HFFc6 (cell line): ENCODE measurements around the gene TKFC. TPM values are rescaled to one million over a fixed set of nuclear protein-coding genes. Genes with fewer than 3 reads are reported as not detected.

ENCODE experiments used
- DNase-seq: peaks from one replicate; pipeline ENCODE4 v3.0.0-alpha.2; 2018
- H3K27ac Mint-ChIP-seq: 2 replicates; pipeline ENCODE4 v1.8.0; 2020; ENCODE audit warnings: mild to moderate bottlenecking, mixed read lengths
- H3K27me3 Mint-ChIP-seq: 2 replicates; pipeline ENCODE4 v1.8.0; 2021; ENCODE audit warnings: mild to moderate bottlenecking, moderate library complexity, mixed read lengths; ENCODE audit not compliant: insufficient read depth
- H3K36me3 Mint-ChIP-seq: 2 replicates; pipeline ENCODE4 v1.8.0; 2021; ENCODE audit warnings: low read depth, mixed read lengths
- H3K4me1 Mint-ChIP-seq: 2 replicates; pipeline ENCODE4 v1.8.0; 2020; ENCODE audit warnings: low read depth, mixed read lengths
- H3K4me3 Mint-ChIP-seq: 2 replicates; pipeline ENCODE4 v1.8.0; 2020; ENCODE audit warnings: mild to moderate bottlenecking, moderate library complexity, mixed read lengths
- H3K9me3 Mint-ChIP-seq: 2 replicates; pipeline ENCODE4 v1.8.0; 2020; ENCODE audit warnings: mild to moderate bottlenecking, mixed read lengths
- total RNA-seq, 6 experiments: library from RNA; stranded (reverse); fragmentation: NEBNext Ultra II Directional; extraction: Animal tissue kit (Norgen Biotek cat#: 25700); gene quantifications; 2 replicates in 1 of 6; 3 replicates in 5 of 6; pipeline ENCODE4 v1.2.3, GENCODE V29; 2021
- TF ChIP-seq, protein P1 (sequence below): fragments of 200-600 bp; sonication (generic); IDR thresholded peaks from 2 replicates; pipeline ENCODE4 v1.5.0; 2021; ENCODE audit warnings: antibody characterized with exemption, mild to moderate bottlenecking

The TKFC gene
- total RNA-seq, 6 experiments from 2014 or later = 27.3 to 43.0 (median 31.8) TPM

DNA sequence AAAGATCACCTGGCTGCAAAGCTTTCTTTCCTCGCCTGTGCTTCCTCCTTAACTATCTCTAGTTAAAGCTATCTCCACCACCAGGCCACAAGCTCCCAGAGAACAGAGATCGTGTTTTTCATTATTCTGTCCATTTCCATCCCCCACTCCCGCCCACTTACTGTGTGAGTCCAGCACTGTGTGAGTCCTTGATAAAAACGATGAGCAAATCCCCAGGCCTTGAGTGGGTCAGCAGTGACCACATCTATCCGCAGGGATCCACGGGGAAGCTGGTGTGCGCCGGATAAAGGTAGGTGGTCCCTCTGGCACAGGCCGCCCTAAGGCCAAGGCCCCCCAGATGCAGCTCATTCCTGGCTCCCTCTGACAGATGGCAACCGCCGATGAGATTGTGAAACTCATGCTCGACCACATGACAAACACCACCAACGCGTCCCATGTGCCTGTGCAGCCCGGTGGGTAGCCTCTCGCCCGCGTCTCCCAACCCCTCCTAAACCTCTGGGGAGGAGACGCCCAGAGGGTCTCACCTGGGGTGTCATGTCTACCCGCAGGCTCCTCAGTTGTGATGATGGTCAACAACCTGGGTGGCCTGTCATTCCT lies 9.3 kb downstream of the TKFC start:
- no peaks in the 10 kb centered on the region for H3K9me3 Mint-ChIP-seq
- H3K4me3 Mint-ChIP-seq = no peak overlapping the region
- no peaks in the 10 kb centered on the region for H3K4me1 Mint-ChIP-seq
- no peak overlapping the region for H3K27ac Mint-ChIP-seq
- no peak for DNase-seq
- H3K27me3 Mint-ChIP-seq = no peaks in the 10 kb centered on the region; the same call in 1 of the 2 replicates
- TF ChIP-seq, protein P1, sequence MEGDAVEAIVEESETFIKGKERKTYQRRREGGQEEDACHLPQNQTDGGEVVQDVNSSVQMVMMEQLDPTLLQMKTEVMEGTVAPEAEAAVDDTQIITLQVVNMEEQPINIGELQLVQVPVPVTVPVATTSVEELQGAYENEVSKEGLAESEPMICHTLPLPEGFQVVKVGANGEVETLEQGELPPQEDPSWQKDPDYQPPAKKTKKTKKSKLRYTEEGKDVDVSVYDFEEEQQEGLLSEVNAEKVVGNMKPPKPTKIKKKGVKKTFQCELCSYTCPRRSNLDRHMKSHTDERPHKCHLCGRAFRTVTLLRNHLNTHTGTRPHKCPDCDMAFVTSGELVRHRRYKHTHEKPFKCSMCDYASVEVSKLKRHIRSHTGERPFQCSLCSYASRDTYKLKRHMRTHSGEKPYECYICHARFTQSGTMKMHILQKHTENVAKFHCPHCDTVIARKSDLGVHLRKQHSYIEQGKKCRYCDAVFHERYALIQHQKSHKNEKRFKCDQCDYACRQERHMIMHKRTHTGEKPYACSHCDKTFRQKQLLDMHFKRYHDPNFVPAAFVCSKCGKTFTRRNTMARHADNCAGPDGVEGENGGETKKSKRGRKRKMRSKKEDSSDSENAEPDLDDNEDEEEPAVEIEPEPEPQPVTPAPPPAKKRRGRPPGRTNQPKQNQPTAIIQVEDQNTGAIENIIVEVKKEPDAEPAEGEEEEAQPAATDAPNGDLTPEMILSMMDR = no peak
- H3K36me3 Mint-ChIP-seq = no peaks in the 10 kb centered on the region

DNA sequence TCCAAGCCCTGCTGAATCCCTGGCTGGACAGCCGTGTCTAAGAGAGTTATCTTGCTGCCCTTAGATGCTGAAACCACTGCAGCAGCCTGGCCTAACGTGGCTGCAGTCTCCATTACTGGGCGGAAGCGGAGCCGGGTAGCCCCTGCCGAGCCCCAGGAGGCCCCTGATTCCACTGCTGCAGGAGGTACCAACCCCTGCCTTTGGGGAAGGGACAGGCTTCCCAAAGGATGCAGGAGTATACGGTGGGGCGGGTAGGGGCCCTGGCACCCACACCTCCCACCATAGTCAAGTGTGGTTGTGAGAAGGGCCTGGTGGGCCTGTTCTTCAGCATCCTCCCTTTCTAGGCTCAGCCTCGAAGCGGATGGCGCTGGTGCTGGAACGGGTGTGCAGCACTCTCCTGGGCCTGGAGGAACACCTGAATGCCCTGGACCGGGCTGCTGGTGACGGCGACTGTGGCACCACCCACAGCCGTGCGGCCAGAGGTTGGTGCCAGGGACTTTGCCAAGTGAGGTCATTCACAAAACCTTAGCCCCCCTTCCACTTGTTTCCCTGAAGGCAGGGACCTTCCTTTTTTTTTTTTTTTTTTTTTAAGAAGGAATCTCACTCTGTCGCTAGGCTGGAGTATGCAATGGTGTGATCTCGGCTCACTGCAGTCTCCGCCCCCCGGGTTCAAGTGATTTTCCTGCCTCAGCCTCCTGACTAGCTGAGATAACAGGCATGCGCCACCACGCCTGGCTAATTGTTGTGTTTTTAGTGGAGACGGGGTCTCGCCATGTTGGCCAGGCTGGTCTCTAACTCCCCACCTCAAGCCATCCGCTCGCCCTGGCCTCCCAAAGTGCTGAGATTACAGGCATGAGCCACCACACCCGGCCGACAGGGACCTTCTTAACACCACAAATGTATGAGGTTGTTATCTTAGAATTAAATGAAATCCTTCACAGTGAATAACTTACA lies 11.0 kb downstream of the TKFC start:
- TF ChIP-seq, protein P1 = no peak
- no peaks in the 10 kb centered on the region; the same call in 1 of the 2 replicates for H3K27me3 Mint-ChIP-seq
- H3K27ac Mint-ChIP-seq = no peak overlapping the region
- H3K4me3 Mint-ChIP-seq = no peak overlapping the region
- no peaks in the 10 kb centered on the region for H3K4me1 Mint-ChIP-seq
- no peaks in the 10 kb centered on the region for H3K9me3 Mint-ChIP-seq
- no peak for DNase-seq
- no peaks in the 10 kb centered on the region for H3K36me3 Mint-ChIP-seq

DNA sequence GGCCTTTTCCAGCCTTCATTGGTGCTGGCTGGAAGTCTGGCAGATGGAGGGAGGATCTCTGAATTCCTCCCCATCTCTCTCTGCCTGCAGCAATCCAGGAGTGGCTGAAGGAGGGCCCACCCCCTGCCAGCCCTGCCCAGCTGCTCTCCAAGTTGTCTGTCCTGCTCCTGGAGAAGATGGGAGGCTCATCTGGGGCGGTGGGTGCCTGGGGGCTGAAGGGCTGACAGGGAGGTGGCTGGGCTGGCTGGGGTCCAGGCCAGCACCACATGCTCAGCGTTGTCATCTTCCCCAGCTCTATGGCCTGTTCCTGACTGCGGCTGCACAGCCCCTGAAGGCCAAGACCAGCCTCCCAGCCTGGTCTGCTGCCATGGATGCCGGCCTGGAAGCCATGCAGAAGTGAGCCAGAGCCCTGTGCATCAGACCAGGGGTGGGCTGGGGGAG lies 12.2 kb downstream of the TKFC start:
- TF ChIP-seq, protein P1 = no peak
- no peaks in the 10 kb centered on the region for H3K9me3 Mint-ChIP-seq
- no peak overlapping the region for H3K27ac Mint-ChIP-seq
- no peaks in the 10 kb centered on the region for H3K4me1 Mint-ChIP-seq
- DNase-seq = no peak
- H3K27me3 Mint-ChIP-seq = no peaks in the 10 kb centered on the region; the same call in 1 of the 2 replicates
- H3K4me3 Mint-ChIP-seq = no peak overlapping the region
- no peaks in the 10 kb centered on the region; the same call in 1 of the 2 replicates for H3K36me3 Mint-ChIP-seq

DNA sequence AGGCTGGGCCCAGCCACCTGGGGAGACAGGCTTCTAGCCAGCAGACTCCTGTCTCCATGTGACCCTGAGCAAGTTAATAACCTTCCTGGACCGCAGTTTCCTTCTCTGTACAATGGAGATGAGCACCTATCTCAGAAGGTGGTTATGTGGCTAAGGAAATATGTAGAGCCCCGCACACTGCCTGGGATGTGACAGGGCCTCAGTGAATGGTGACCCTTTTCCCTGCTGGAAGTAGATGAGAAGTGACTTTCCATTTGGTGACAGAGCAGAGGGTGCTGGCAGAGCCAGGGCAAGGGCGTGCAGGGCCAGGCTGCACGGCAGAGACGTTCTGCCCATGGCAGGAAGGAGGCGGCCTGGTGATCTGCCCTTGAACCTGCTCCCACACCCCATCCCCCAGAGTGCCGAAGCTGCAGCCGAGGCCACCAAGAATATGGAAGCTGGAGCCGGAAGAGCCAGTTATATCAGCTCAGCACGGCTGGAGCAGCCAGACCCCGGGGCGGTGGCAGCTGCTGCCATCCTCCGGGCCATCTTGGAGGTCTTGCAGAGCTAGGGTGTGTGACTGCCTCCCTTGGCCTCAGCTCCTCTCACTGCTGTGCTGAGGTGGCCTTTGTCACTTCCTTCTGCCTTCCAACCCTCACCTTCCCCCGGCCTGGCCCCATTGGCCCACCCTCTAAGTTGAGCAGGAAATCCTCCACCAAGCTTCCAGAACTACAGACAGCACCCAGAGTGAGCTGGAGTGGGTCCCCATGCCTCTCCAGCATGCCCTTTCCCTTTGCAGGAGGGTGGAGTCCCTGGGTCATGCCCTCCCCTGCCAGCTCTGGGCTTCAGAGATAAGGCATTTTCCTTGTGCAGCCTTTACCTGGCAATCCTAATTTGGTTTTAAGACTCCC lies 13.2 kb downstream of the TKFC start:
- Mint-ChIP-seq H3K27ac (no peak overlapping the region), H3K9me3 (no peaks in the 10 kb centered on the region), H3K36me3 (no peaks in the 10 kb centered on the region; the same call in 1 of the 2 replicates), H3K4me1 (no peaks in the 10 kb centered on the region), H3K4me3 (no peak overlapping the region), H3K27me3 (no peaks in the 10 kb centered on the region; the same call in 1 of the 2 replicates)
- DNase-seq = no peak
- TF ChIP-seq, protein P1 = no peak

DNA sequence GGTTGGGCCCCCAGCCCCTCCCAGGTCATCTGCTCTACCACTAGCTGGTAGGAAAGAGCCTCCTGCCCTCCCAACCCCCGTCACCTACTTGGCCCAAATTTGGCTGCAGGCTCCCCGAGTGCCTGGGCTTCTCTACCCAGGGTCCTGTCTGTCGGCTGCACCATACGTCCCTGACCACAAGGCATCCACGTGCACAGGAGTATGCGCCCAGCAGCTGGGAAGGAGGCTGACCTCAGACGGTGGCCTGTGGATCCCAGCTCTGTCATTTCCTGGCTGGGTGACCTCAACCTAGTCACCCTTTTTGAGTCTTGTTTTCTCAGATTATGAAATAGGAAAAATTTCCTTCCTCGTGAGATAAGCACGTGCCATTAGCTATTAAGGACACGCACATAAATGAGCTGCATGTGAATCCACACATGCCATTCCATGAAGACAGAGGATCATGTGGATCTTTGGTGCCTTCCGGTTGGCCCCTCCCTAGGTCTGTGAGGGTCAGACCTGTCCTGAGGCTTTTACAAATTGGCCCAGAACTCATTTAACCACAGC lies 15.0 kb downstream of the TKFC start:
- Mint-ChIP-seq H3K36me3 (peaks cover 4% of the 10 kb centered on the region), H3K27me3 (no peaks in the 10 kb centered on the region; the same call in 1 of the 2 replicates), H3K27ac (no peak overlapping the region), H3K9me3 (no peaks in the 10 kb centered on the region), H3K4me1 (no peaks in the 10 kb centered on the region), H3K4me3 (no peak overlapping the region)
- DNase-seq = no peak
- TF ChIP-seq, protein P1 = no peak
